Right atrium auricular region (tissue), 2 donors: Measurements from ENCODE around the gene FOXO1. TPM values are rescaled to one million over a fixed set of nuclear protein-coding genes. Genes with fewer than 3 reads are reported as not detected.

ENCODE experiments used
- DNase-seq: peaks from one replicate; pipeline ENCODE4 v3.0.0-alpha.2; 2019; ENCODE audit warnings: low spot score
- H3K27ac ChIP-seq, 2 donors: fragments of 200-600 bp; sonication (generic); 1 replicate in 1 of 2; 2 replicates in 1 of 2; pipeline ENCODE4 v1.5.1; 2016 to 2019
- H3K27me3 ChIP-seq, 2 donors: fragments of 200-600 bp; sonication (generic); one replicate each; pipeline versions ENCODE4 v1.5.1 to v1.6.0; 2017 to 2019
- H3K36me3 ChIP-seq: fragments of 200-600 bp; sonication (generic); one replicate; pipeline ENCODE4 v1.5.1; 2016
- H3K4me1 ChIP-seq, 2 donors: fragments of 200-600 bp; sonication (generic); one replicate each; pipeline versions ENCODE4 v1.5.1 to v1.6.0; 2017 to 2019
- H3K4me3 ChIP-seq, 2 donors: fragments of 200-600 bp; sonication (generic); 1 replicate in 1 of 2; 2 replicates in 1 of 2; pipeline ENCODE4 v1.5.1; 2017 to 2019; ENCODE audit warnings: mild to moderate bottlenecking in 1 of 2, moderate library complexity in 1 of 2
- H3K9me3 ChIP-seq, 2 donors: fragments of 200-600 bp; sonication (generic); one replicate each; pipeline ENCODE4 v1.5.1; 2019
- CTCF ChIP-seq, 2 donors: fragments of 200-600 bp; sonication (generic); IDR thresholded peaks; one replicate each; pipeline ENCODE4 v1.5.1; 2019; ENCODE audit warnings: antibody characterized with exemption in 2 of 2
- total RNA-seq, 2 donors: library from RNA; depleted of rRNA; stranded (reverse); fragments of >200 nt; gene quantifications; one replicate each; pipeline ENCODE4 v1.1.0, GENCODE V29; 2016

Gene FOXO1
- total RNA-seq, 2 donors from 2014 or later, result 17.3 to 32.7 TPM

- no peak for DNase-seq
- Histone ChIP-seq H3K27me3 (no peaks in the 10 kb centered on the region), H3K36me3 (no peaks in the 10 kb centered on the region), H3K4me1 (peaks cover 0 to 54% of the 10 kb centered on the region in 2 donors), H3K4me3 (no peak overlapping the region), H3K27ac (no peak overlapping the region), H3K9me3 (no peaks in the 10 kb centered on the region)
- TF ChIP-seq CTCF (IDR thresholded peaks at IDR 0.05), result no peak
These were observed 95.0 kb downstream of the FOXO1 start for GRCh38 chr13:40571338-40571963.

GRCh38 chr13:40570930-40571329 lies 95.5 kb downstream of the FOXO1 start:
- Histone ChIP-seq H3K4me3 (no peak overlapping the region), H3K36me3 (no peaks in the 10 kb centered on the region), H3K27me3 (no peaks in the 10 kb centered on the region), H3K4me1 (peaks cover 0 to 50% of the 10 kb centered on the region in 2 donors), H3K27ac (no peak overlapping the region), H3K9me3 (no peaks in the 10 kb centered on the region)
- no peak for TF ChIP-seq CTCF (IDR thresholded peaks at IDR 0.05)
- no peak for DNase-seq

- H3K9me3 ChIP-seq, result no peaks in the 10 kb centered on the region
- no peaks in the 10 kb centered on the region for H3K36me3 ChIP-seq
- H3K4me1 ChIP-seq, result peaks cover 0 to 57% of the 10 kb centered on the region in 2 donors
- no peak for DNase-seq
- no peaks in the 10 kb centered on the region for H3K27me3 ChIP-seq
- TF ChIP-seq CTCF (IDR thresholded peaks at IDR 0.05), result no peak
- no peak overlapping the region for H3K27ac ChIP-seq
- H3K4me3 ChIP-seq, result no peak overlapping the region
These were observed 97.5 kb downstream of the FOXO1 start for GRCh38 chr13:40569024-40569350.

- peaks cover 0 to 58% of the 10 kb centered on the region in 2 donors for H3K4me1 ChIP-seq
These were observed 98.0 kb downstream of the FOXO1 start for GRCh38 chr13:40568246-40569023.

GRCh38 chr13:40566811-40567210 lies 99.6 kb downstream of the FOXO1 start:
- no peak for TF ChIP-seq CTCF (IDR thresholded peaks at IDR 0.05)
- DNase-seq, result no peak
- no peaks in the 10 kb centered on the region for H3K36me3 ChIP-seq
- no peaks in the 10 kb centered on the region for H3K9me3 ChIP-seq
- H3K27me3 ChIP-seq, result no peaks in the 10 kb centered on the region
- H3K4me3 ChIP-seq, result no peak overlapping the region
- peaks cover 0 to 67% of the 10 kb centered on the region in 2 donors for H3K4me1 ChIP-seq
- no peak overlapping the region for H3K27ac ChIP-seq

More at GRCh38 chr13:40568246-40569023, 98.0 kb downstream of the FOXO1 start:
- Histone ChIP-seq H3K27ac (no peak overlapping the region), H3K4me3 (no peak overlapping the region), H3K27me3 (no peaks in the 10 kb centered on the region), H3K9me3 (no peaks in the 10 kb centered on the region), H3K36me3 (no peaks in the 10 kb centered on the region)
- no peak for DNase-seq
- no peak for TF ChIP-seq CTCF (IDR thresholded peaks at IDR 0.05)
